Activated CD8-positive, alpha-beta memory T cell treated with anti-CD3 and anti-CD28 coated beads, Interleukin-2, amount 50 U/mL, for 24 hours (primary cell): ENCODE results near the gene SHMT2.

Experiments used
- DNase-seq: peaks from one replicate; pipeline ENCODE4 v3.0.0-alpha.2; 2020; ENCODE audit errors: extremely low read depth

The SHMT2 gene

DNA sequence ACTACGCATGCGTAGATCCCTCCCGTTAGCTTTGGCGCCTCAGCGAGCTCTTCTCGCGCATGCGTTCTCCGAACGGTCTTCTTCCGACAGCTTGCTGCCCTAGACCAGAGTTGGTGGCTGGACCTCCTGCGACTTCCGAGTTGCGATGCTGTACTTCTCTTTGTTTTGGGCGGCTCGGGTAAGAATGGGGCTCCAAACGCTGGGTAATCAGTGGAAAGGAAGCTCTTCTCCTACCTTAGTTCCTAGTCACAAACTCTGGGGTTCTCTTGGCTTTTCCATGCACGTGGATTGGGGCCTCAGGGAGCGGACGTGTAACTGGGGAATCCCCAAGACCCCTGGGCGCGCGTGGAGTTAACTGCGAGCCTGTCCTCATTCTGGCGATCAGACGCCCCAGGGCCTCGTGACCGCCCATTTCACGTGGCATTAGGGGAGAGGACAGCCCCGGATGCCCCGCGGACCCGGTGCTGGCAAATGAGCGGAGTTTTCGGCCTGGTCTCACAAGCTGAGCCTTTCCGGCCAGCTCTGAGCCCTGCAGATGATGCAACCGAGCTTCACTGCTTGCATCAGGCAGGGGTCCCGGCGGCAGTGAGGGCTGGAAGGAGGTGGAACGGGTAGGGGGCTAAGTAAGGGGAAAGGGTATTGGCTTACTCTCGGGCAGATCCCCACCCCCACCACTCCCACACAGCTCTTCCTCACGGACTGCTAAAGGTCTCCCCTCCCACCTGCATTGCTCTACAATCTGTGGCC is at the start of gene SHMT2:
SHMT2 (plus strand) TSS at position 78 of the 747 bp plus-strand sequence; CDS start at position 146, 68 bp downstream.
- DNase-seq, result peak; percentile 95

DNA sequence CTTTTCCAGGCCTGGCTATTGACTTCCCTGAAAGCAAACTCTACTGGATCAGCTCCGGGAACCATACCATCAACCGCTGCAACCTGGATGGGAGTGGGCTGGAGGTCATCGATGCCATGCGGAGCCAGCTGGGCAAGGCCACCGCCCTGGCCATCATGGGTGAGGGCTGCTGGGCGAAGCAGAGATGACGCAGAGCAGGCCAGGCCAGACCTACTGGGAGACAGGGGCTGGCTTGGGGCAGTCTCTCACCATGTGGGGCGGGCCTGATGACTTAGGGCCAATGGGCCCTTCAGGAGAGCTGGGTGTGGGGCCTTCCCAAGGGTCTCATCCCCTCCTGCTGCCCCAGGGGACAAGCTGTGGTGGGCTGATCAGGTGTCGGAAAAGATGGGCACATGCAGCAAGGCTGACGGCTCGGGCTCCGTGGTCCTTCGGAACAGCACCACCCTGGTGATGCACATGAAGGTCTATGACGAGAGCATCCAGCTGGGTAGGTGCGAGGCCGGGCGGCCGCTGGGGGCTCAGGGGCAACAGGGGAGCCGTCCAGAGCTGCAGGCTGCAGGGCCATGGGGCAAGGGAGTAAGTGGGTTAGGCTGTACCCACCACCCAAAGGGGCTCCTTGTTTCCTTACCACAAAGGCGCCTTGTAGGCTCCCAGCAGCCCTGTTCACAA is 49.1 kb upstream of the SHMT2 start:
- DNase-seq, result no peak

- DNase-seq, result no peak
Measured at GRCh38 chr12:57181072-57181471, 48.4 kb upstream of the SHMT2 start.

DNA sequence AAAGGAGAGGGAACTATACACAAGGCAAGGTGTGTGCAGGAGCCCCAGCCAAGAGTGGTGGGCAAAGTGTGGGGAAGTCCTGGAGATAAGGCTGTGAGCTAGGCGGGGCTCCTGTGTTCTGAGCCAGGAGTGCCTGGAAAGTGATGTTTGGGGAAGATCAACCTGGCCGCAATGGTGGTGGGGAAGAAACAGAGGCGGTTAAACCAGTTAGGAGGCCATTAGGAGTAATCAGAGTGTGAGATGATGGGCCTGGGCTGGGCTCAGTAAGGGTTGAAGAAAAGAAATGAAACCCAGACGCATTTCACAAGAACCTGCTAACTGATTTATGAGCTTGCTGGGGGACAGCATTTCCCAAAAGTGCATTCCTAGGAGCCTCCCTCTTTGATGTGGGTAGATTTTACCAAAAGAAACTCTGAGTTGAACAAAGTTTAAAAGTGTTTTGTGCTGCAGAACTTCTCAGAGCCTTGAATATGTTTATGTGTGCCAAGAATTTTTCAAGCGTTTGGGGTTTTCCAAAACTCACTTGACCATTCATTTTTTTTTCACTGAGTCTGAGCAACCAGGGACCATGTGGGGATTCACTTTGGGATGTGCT is 47.9 kb upstream of the SHMT2 start:
- no peak for DNase-seq

DNA sequence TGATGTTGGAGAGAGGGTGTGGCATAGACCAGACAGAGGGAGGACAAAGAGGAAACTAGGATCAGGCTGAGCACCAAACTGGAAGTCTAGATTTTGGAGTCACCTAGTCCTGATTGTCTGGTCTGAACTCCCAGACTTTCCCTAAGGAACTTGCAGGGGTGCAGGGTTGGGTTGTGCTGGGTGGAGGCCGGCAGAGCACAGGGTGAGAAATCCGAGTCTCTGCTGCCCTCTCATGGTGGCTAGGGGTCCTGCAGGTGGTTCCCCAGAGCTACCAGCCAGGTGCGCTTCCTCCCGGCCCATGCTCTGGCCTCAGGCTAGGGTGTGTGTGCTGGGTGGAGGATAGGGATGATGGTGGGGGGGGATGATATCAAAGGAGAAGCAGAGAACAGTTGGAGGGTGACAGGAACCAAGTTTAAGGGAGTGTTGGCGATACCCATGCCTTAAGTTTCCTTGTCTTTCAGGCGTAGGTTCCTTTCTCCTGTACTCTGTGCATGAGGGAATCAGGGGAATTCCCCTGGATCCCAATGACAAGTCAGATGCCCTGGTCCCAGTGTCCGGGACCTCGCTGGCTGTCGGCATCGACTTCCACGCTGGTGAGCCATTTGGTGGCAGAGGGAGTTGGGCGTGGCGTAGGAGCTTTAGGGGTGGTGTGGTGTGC is 46.5 kb upstream of the SHMT2 start:
- DNase-seq, result peak; percentile 34

- no peak for DNase-seq
Measured at GRCh38 chr12:57183939-57184725, 45.4 kb upstream of the SHMT2 start.

- no peak for DNase-seq
Measured at GRCh38 chr12:57185403-57185802, 44.1 kb upstream of the SHMT2 start.

GRCh38 chr12:57185906-57186508 is 43.5 kb upstream of the SHMT2 start:
- no peak for DNase-seq

DNA sequence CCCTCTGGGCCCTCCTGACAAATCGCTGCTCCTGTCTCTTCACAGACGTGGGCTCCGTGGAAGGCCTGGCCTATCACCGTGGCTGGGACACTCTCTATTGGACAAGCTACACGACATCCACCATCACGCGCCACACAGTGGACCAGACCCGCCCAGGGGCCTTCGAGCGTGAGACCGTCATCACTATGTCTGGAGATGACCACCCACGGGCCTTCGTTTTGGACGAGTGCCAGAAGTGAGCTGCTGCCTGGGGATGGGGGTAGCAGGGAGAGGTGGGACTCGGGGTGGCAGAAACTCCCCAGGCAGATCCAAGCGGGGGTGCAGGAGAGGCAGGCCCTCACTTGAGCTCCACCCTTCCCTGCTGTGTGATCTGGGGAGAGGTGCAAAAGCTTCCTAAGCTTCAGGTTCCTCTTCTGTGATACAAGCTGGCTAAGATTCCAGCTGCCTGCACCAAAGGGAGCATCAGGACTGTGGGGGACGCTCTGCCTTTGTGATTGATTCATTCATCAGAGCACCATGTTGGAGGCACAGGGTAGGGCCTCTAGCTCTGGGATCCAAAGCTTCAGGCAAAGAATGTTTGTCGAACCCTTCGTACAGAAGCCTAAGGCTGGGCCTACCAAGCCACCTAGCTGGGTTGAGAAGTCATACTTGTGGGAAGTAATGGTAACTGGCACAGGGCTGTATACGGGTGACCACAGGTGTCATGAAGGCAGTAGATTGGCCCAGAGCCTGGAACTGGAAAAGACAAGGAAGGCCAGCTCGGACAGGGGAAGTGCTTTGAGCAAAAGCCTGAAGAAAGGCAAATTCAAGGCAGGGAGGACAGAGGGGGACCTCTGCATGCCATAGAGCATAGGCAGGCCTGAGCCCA is 42.1 kb upstream of the SHMT2 start:
- DNase-seq, result no peak

DNA sequence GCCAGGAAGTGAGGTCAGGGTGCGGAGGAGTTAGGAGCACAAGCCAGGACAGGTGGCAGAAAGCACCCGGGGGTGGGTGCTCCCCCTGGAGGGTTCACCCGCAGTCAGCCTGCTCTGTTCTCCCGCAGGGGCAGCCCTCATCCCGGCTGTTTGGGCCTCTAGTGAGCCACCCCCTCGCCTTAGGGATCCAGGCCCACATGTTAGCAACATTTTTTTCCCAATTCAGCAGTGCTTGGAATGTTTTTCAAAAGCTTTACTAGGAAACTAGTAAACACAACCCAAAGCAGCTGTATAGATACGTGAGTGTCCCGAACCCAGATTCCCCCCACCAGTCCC is 41.5 kb upstream of the SHMT2 start:
- DNase-seq, result no peak

GRCh38 chr12:57190037-57190436 is 39.5 kb upstream of the SHMT2 start:
- DNase-seq, result no peak

DNA sequence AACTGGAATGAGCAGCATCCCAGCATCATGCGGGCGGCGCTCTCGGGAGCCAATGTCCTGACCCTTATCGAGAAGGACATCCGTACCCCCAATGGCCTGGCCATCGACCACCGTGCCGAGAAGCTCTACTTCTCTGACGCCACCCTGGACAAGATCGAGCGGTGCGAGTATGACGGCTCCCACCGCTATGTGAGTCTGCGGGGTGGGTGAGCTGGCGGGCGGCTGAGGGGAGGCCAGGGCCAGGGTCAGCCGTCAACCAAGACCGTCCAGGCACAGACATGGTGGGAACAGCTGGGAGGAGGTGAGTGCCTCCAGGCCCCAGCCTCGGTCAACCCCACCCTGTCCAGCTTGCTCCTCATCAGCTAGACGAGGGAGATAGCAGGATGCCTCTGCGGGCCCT is 38.7 kb upstream of the SHMT2 start:
- DNase-seq, result no peak

GRCh38 chr12:57191410-57191809 is 38.1 kb upstream of the SHMT2 start:
- no peak for DNase-seq

GRCh38 chr12:57192920-57193319 is 36.6 kb upstream of the SHMT2 start:
- no peak for DNase-seq

DNA sequence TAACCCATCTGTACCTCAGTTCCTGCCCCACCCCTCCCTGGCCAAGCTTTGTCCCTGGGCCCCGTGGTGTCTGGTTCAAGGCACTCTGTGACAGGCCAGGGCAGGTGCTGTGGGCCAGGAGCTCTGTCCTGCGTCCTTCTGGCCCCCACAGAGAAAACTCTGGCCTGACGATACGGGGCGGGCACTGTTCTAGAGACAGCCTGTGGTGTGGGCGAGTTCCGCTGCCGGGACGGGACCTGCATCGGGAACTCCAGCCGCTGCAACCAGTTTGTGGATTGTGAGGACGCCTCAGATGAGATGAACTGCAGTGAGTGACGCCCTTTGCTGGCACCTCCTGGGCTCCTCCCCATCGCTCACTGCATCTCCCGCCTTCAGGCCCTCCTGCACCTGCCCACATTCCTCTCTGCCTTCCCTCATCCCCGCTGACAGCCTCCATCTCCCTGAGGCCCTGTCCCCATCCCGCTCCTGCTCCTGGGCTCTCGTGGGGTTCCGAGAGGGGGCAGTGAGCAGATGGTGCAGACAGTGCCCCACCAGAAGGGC is 35.7 kb upstream of the SHMT2 start:
- DNase-seq, result no peak

GRCh38 chr12:57194253-57194652 is 35.3 kb upstream of the SHMT2 start:
- no peak for DNase-seq

DNA sequence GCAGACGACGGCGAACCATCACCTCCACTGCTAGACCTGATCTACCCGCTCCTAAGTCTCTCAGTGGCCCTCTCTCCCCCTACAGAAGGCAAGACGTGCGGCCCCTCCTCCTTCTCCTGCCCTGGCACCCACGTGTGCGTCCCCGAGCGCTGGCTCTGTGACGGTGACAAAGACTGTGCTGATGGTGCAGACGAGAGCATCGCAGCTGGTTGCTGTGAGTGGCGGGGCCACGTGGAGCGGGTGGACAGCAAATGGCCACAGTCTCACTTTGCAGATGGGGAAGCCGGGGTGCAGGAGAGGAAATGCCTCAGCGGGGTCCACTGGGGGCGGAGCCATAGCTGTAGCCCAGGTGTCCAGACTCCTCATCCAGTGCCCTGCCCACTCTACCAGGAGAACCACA is 34.3 kb upstream of the SHMT2 start:
- DNase-seq, result no peak

DNA sequence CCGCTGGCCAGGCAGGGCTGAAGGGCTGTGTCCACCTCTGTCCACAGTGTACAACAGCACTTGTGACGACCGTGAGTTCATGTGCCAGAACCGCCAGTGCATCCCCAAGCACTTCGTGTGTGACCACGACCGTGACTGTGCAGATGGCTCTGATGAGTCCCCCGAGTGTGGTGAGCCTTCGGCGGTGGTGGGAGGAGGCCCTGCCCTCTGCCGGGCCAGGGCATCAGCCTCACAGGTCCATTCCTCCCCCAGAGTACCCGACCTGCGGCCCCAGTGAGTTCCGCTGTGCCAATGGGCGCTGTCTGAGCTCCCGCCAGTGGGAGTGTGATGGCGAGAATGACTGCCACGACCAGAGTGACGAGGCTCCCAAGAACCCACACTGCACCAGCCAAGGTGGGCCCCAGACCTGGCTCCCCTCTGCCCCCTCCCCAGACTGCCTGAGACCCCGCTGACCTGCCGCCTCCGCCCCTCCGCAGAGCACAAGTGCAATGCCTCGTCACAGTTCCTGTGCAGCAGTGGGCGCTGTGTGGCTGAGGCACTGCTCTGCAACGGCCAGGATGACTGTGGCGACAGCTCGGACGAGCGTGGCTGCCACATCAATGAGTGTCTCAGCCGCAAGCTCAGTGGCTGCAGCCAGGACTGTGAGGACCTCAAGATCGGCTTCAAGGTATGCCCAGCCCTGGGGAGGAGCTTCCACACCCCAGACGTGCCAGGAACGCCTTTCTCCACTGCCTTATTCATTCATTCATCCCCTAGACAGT is 33.7 kb upstream of the SHMT2 start:
- no peak for DNase-seq

- no peak for DNase-seq
Measured at GRCh38 chr12:57196439-57196838, 33.1 kb upstream of the SHMT2 start.
